Peyer's patch (tissue), 4 donors: Measurements from ENCODE around the gene CPNE9. TPM values are rescaled to one million over a fixed set of nuclear protein-coding genes. Genes with fewer than 3 reads are reported as not detected.

Experiments used
- DNase-seq, 3 donors: peaks; one replicate each; pipeline ENCODE4 v3.0.0-alpha.2; 2017 to 2019
- H3K27ac ChIP-seq, 4 donors: fragments of 200-600 bp; sonication (generic); one replicate each; pipeline ENCODE4 v1.5.1; 2016 to 2019
- H3K27me3 ChIP-seq, 2 donors: fragments of 200-600 bp; sonication (generic); one replicate each; pipeline ENCODE4 v1.5.1; 2019
- H3K36me3 ChIP-seq, 3 donors: fragments of 200-600 bp; sonication (generic); one replicate each; pipeline ENCODE4 v1.5.1; 2016 to 2019
- H3K4me1 ChIP-seq, 4 donors: fragments of 200-600 bp; sonication (generic); one replicate each; pipeline ENCODE4 v1.5.1; 2016 to 2019
- H3K4me3 ChIP-seq, 4 donors: fragments of 200-600 bp; sonication (generic); 1 replicate in 3 of 4; 2 replicates in 1 of 4; pipeline ENCODE4 v1.5.1; 2016 to 2019; ENCODE audit warnings: mild to moderate bottlenecking in 1 of 4
- H3K9me3 ChIP-seq, 4 donors: fragments of 200-600 bp; sonication (generic); one replicate each; pipeline ENCODE4 v1.5.1; 2016 to 2019; ENCODE audit warnings: mild to moderate bottlenecking in 1 of 4
- POLR2A ChIP-seq, 2 donors: fragments of 450-650 bp; IDR thresholded peaks; one replicate each; pipeline ENCODE4 v1.5.1; 2017; ENCODE audit warnings: antibody characterized with exemption in 2 of 2, mild to moderate bottlenecking in 2 of 2, moderate library complexity in 2 of 2
- total RNA-seq, 4 donors: library from RNA; depleted of rRNA; stranded (reverse); fragments of >200 nt; gene quantifications; one replicate each; pipeline ENCODE4 v1.1.0, GENCODE V29; 2016
- TF ChIP-seq, protein P1 (sequence below), 6 experiments: fragments of 450-650 bp in 4 of 6; fragments of 200-600 bp in 2 of 6; sonication (generic) in 1 of 6; IDR thresholded peaks; one replicate each; pipeline ENCODE4 v1.5.1; 2017 to 2019; ENCODE audit warnings: antibody characterized with exemption in 6 of 6, mild to moderate bottlenecking in 3 of 6, moderate library complexity in 1 of 6

The CPNE9 gene
- total RNA-seq, 4 donors from 2014 or later = not detected

DNA sequence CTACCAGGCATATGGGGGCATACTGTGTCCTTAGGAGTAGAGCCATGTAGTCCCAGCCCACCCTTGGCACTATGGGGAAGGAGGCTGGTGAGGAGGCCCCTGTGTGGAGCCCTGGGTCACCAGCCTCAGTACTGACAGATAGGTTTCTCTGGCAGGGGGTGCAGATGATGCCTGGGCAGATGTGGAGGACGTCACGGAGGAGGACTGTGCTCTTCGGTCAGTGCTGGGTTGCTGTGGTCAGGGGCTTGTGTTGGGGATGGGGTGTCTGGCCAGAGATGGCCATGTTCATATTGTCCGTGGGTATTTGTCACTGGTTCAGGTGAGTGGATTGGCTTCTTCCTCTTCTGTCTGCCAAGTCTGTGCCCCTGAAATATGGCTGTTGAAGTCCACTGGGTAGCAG is 34.4 kb upstream of the CPNE9 start:
- no peak for DNase-seq
- Histone ChIP-seq H3K4me3 (no peak overlapping the region), H3K9me3 (no peaks in the 10 kb centered on the region), H3K27ac (no peak overlapping the region), H3K27me3 (no peaks in the 10 kb centered on the region), H3K36me3 (peaks cover 0 to 99% (median 2%) of the 10 kb centered on the region in 3 donors), H3K4me1 (no peaks in the 10 kb centered on the region)
- TF ChIP-seq POLR2A (IDR thresholded peaks at IDR 0.05) = no peak
- TF ChIP-seq, protein P1, sequence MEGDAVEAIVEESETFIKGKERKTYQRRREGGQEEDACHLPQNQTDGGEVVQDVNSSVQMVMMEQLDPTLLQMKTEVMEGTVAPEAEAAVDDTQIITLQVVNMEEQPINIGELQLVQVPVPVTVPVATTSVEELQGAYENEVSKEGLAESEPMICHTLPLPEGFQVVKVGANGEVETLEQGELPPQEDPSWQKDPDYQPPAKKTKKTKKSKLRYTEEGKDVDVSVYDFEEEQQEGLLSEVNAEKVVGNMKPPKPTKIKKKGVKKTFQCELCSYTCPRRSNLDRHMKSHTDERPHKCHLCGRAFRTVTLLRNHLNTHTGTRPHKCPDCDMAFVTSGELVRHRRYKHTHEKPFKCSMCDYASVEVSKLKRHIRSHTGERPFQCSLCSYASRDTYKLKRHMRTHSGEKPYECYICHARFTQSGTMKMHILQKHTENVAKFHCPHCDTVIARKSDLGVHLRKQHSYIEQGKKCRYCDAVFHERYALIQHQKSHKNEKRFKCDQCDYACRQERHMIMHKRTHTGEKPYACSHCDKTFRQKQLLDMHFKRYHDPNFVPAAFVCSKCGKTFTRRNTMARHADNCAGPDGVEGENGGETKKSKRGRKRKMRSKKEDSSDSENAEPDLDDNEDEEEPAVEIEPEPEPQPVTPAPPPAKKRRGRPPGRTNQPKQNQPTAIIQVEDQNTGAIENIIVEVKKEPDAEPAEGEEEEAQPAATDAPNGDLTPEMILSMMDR (IDR thresholded peaks at IDR 0.05) = no peak

DNA sequence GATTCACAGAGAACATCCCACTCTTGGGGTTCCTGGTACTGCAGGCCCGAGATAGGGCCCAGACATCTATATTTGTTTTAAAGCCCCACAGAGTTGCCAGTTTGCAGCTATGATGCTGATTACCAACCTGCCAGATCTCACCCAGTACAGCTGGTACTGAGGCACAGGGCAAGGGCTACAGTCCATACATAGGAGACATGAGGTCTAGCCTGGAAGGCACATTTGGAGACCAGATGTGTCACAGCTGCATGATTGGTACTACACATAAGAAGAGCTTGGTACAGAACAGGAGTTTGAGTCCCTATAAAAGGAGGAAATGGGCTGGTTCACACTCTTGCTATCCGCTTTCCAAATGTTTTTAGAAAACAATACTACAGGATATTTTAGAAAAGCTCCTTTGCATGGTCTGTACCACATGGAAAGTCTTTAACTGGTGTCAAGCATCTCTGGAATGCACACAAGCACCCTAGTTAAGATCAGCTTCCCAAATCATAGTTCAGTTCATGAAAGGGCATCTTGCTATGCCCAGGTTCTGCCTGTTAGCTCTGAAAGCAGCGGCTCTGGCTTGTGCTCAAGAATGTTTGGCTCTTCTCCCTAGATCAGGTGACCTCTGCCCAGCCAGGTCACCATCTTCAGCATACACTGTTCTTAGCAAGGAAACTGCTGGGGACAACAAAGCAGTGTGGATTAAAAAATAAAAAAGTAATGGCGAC is 33.8 kb upstream of the CPNE9 start:
- no peak overlapping the region for H3K27ac ChIP-seq
- TF ChIP-seq POLR2A (IDR thresholded peaks at IDR 0.05) = no peak
- TF ChIP-seq, protein P1 (IDR thresholded peaks at IDR 0.05) = no peak
- peaks cover 0 to 99% (median 2%) of the 10 kb centered on the region in 3 donors for H3K36me3 ChIP-seq
- H3K27me3 ChIP-seq = no peaks in the 10 kb centered on the region
- no peak for DNase-seq
- no peaks in the 10 kb centered on the region for H3K4me1 ChIP-seq
- no peak overlapping the region for H3K4me3 ChIP-seq
- H3K9me3 ChIP-seq = no peaks in the 10 kb centered on the region

DNA sequence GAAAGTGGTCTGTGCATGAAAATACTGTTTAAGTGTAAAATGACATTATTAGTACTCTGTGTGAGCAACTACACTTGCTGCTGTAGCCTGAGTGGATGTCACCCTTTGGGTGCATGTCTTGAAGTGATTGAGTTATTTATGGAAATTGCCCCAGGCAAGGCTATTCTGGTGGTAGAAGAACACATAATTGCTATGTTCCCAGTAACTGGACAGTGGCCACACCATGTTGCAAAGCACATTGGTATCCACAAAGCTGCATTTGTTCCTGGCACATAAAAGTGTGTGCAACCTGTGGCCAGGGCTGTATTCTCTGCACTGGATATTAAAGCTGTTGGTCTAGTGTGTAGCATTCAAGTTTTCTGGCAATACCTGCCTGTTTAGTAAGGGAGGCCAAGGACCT is 30.6 kb upstream of the CPNE9 start:
- no peak overlapping the region for H3K27ac ChIP-seq
- H3K4me3 ChIP-seq = no peak overlapping the region
- no peak for DNase-seq
- H3K9me3 ChIP-seq = no peaks in the 10 kb centered on the region
- peaks cover 0 to 100% (median 2%) of the 10 kb centered on the region in 3 donors for H3K36me3 ChIP-seq
- TF ChIP-seq, protein P1 (IDR thresholded peaks at IDR 0.05) = no peak
- no peak for TF ChIP-seq POLR2A (IDR thresholded peaks at IDR 0.05)
- no peaks in the 10 kb centered on the region for H3K4me1 ChIP-seq
- no peaks in the 10 kb centered on the region for H3K27me3 ChIP-seq

DNA sequence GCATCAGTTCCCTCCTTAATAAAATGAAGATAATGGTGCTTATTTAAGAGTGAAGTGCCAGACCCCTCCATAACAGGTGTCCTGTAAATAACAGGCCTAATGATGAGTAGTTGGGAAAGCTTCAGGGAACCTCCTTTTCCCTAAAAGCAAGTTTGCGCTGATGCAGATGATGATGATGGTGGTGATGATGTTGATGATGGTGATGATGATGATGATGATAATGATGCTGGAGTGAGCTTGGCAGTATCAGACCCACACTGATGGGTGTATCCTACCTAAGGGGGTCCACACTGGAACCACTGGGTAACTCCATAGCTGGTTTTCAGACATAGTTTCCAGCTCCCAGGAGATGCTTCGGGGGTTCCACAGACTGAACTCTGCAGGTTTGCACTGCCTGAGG is 29.9 kb upstream of the CPNE9 start:
- no peak for DNase-seq
- Histone ChIP-seq H3K36me3 (peaks cover 0 to 100% (median 2%) of the 10 kb centered on the region in 3 donors), H3K27ac (no peak overlapping the region), H3K4me1 (no peaks in the 10 kb centered on the region), H3K9me3 (no peaks in the 10 kb centered on the region), H3K27me3 (no peaks in the 10 kb centered on the region), H3K4me3 (no peak overlapping the region)
- TF ChIP-seq, protein P1 (IDR thresholded peaks at IDR 0.05) = no peak
- no peak for TF ChIP-seq POLR2A (IDR thresholded peaks at IDR 0.05)

DNA sequence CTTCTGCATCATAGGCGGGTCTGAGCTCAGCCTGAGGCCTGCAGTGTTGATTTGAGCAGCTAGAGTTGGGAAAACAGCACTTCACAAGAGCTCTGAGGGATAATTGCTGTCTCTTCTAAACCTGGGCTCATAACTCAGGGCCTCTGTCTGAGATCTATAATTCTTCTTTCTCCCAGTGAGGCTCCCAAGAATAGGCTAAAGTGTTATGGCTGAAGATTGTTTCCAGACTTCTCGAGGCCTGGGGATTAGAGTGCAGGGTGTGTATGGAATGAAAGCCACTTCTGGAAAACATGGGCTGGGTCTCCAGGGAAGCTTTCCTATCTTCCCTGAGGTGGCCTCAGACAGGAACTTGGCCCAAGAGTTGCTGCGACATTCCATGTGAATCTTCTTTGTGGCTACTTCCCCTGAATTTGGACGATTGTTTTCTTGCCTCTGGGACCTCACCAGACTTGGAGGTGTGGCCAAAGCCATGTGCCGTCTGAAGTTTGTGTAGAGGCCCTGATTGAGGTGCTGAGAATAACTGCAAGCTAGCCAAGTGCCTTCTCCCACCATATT is 27.8 kb upstream of the CPNE9 start:
- H3K27me3 ChIP-seq = no peaks in the 10 kb centered on the region
- peaks cover 0 to 100% (median 0%) of the 10 kb centered on the region in 3 donors for H3K36me3 ChIP-seq
- H3K4me1 ChIP-seq = no peaks in the 10 kb centered on the region
- no peak for DNase-seq
- no peak overlapping the region for H3K27ac ChIP-seq
- TF ChIP-seq, protein P1 (IDR thresholded peaks at IDR 0.05) = no peak
- no peak for TF ChIP-seq POLR2A (IDR thresholded peaks at IDR 0.05)
- no peaks in the 10 kb centered on the region for H3K9me3 ChIP-seq
- no peak overlapping the region for H3K4me3 ChIP-seq
